GM18861 (cell line): ENCODE results near the gene TMEM190.

Experiments used
- ATAC-seq: cut with Tn5 transposase; IDR thresholded peaks from one replicate; pipeline ENCODE4 v1.9.1; 2021; ENCODE audit not compliant: unreplicated experiment

Gene TMEM190

DNA sequence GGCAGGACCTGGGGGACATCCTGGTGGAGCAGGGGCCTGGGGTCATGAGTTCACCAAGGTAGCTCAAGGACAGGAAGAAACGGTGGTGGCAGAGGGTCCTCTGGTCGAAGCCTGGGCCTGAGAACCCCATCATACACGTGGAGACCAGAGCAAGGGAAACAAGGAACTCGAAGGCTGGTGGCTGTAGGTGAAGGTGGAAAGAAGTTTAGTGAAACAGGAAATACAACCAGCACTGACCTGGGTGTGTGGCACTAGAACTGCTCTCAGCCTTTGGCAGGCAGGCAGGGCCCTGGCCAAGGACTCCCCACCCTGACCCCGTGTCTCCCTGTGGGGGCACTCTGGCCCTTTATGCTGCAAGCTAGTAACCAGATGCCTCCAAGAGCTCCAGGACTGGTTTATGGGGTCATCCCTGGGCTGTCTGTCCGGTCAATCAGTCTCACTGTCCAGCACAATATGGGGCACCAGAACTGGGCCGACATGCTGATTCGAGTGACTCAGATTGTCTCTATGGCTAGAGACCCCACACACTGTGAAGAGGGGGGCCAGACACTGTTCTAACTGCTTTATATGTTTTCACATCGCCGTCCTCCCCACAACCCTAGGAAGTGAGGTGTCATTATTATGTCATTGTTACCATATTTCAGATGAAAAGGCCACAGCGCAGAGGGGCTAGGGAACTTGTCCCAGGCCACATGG, 25.9 kb upstream of the TMEM190 start:
- ATAC-seq: no peak

GRCh38 chr19:55352040-55352439, 24.6 kb upstream of the TMEM190 start:
- no peak for ATAC-seq

DNA sequence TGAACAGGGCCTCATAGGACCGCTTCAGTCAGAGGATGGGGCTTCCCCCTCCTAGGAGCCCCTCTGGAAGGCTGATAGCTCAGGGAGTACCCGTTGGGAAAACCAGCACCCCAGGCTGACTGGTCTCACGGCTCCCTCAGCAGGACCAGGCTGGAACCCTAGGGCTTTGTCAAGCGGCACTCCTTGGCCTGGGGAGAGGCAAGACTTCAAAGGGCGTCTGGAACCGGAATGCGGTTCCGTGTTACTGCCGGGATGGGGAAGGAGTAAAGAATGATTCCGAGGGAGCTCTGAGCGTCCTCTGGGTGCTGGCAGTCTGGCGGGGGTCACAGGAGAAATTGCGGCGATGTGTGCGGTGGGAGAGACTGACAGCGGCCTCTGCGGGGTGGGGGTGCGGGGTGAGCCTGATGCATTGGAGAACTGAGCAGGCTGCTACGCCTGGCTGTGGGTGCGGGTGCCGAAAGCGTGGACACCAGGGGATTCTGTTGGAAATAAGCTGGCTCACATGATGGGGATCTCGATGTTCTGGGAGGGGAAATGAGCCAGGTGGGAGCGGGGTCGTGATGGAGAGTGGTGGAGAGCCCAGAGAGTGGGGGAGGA, 24.0 kb upstream of the TMEM190 start:
- ATAC-seq: no peak

DNA sequence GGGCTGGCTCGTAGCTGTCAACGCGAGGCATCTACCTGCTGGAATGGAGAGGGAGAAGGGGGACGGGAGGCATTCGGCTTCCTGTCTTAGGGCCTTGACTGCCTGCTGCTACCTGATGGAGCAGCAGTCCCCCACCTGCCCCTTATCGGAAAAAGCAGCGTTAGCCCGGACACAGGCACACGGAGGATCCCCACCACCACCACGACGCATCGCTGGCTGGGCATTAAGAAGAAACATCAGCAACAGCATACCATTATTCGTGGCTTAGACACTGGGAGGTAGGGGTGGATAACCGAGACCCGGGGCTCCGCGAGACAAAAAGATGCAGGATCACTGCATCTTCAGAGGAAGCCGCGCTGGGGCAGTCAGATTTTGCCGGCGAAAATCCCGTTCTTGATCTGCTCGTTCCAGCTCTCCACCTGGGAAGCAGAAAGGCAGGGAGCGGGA, 23.2 kb upstream of the TMEM190 start:
- ATAC-seq: no peak

- ATAC-seq: no peak
Observed at GRCh38 chr19:55353803-55354697, 22.6 kb upstream of the TMEM190 start.

GRCh38 chr19:55354698-55355212, 21.9 kb upstream of the TMEM190 start, which contains the start of gene COX6B2:
COX6B2 (minus strand) TSS chr19:55354719; CDS start chr19:55354521, 198 bp downstream.
- no peak for ATAC-seq

DNA sequence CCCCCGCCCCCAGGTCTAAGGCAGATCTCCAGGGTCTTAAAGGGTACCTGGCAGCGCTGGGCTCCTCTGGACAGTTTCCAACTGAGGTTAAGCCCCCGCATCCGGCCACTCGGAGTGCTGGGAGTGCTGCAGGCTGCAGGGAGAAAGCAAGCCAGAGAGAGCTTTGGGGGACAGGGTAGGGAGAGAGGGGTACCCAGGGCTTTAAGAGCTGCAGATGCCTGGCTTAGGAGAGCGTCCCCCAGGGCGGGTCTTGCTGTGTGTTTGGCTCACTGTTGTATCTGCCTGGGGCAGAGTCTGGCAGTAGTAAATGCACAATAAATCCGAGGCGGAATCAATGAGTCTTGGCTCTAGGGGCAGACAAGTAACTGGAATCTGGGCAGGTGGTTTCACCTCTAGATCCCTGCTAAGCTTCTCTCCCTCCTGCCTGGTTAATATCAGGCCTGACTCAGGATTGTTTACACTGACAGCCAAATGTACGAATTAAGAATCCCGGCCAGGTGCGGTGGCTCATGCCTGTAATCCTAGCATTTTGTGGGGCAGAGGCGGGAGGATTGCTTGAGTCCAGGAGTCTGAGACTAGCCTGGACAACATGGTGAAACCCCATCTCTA, 21.3 kb upstream of the TMEM190 start:
- ATAC-seq: no peak

DNA sequence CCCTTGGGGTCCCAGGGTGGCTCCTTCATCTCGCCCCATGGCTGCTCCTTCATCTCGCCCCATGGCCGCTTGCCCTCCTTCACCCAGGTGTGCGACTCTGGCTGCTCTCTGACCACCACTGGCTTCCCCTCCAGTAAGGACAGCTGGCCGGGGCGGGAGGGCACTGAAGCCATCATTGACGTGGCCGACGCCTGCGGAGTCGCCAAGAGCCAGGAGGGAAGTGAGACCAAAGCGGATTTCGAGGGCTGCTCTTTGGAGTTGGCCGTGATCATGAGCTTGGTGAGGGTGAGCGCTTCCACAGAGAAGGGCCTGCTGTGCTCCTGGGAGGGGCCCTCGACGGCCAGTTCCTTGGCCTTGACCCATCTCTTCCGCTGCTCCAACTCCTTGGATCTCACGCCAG, 18.1 kb upstream of the TMEM190 start:
- no peak for ATAC-seq

DNA sequence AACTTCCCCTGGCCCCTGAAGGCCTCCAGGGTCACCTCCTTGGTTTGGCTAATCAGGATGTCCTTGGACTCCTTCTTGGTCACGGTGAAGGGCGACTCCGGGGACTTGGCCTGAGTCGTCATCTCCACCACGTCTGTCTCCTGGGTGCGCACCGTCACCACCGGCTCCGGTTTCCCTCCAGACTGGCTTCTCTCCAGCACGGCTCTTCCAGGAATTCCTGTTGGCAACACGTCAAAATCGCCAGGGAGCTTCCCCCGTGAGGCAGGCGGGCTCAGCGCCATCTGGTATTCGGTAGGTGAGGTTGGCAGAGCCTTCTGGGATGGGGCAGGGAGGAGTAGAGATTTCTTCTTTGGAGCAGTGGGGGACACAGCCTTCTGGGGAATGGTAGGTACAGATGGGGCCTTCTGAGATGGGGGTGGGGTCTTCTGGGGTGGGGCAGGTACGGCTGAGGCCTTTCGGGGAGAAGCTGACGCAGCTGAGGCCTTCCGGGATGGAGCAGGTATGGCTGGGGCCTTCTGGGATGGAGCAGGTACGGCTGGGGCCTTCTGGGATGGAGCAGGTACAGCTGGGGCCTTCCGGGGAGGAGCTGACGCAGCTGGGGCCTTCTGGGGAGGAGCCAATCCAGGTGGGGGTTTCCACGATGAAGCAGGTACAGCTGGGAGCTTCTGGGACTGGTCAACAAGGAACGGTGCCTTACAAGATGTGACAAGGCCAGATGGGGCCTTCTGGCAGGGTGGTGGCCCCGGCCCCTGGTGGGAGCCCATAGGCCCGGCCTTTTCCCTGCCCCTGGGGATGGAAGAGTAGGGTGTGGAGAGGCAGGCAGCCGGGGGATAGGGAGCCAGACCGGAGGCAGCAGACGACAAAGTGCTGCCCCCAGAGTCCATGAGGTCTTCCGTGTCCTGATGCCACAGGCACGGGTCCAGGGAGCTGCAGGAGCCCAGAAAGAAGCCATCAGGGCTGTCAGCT, 17.4 kb upstream of the TMEM190 start:
- ATAC-seq: no peak

- ATAC-seq: no peak
Observed at GRCh38 chr19:55360902-55361301, 15.7 kb upstream of the TMEM190 start.

- ATAC-seq: no peak
Observed at GRCh38 chr19:55362174-55362989, 14.2 kb upstream of the TMEM190 start.

DNA sequence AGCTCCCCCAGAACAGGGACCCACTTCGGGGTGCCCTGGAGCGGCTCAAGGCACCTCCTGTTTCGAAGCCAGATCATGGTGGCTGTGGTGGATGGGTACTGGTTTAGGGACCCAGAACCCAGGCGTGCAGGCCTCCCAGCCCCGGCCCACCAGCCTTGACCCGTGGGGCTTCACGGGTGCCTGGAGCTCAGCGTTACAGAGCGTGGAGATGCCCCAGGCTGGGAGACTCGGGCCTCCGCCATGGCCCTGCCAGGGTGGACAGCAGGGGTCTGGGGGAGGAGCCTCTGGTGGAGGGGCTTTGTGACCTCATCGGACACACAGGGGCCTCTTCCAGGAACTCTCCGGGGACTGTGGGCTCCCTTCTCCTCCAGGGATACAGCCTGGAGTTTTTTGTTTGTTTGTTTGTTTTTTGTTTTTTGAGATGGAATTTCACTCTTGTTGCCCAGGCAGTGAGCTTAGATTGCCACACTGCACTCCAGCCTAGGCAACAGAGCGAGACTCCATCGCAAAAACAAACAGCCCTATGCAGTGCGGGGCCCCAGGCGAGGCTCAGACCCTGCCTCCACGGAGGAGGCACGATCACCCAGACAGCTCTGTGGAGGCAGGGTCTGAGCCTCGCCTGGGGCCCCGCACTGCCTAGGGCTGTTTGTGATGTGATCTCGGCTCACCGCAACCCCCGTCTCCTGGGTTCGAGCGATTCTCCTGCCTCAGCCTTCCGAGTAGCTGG, 13.5 kb upstream of the TMEM190 start, which contains the start of gene GARIN5B:
Gene GARIN5B, minus strand, starts transcription at position 271 of the 727 bp plus-strand sequence. Its CDS starts 194 bp downstream, at position 77.
- ATAC-seq: no peak

DNA sequence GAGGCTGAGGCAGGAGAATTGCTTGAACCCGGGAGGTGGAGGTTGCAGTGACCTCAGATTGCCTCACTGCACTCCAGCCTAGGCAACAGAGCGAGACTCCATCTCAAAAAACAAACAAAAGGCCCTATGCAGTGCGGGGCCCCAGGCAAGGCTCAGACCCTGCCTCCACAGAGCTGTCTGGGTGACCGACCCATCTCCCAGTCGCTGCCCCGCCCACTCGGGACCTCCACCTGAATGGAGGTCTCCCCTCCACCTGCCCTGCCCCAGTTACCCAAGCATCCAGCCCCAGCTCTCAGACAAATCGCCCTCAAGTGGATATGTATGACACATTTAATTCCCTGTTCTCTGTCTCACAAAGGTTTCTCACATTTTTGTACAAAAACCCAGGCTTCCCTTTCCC, 11.4 kb upstream of the TMEM190 start:
- no peak for ATAC-seq

DNA sequence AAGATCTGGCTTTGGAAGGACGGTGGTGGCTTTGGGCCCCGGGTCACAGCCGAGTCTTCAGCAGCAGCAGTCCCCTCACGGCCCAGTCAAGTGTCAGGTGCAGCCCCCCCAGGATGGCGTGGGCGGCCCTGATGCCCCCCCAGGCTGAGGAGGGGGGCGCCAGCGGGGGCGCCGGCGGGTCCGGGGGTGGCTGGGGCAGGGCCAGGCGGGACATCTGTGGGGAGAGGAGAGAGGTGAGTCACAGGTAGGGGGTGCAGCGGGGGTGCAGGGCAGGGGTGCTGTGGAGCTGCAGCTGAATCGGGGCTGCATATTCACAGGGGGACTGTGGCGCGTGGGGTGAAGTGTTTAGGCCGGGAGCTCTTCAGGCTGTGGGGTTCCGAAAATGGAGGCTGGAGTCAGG, 10.7 kb upstream of the TMEM190 start:
- no peak for ATAC-seq

GRCh38 chr19:55366790-55367189, 9.8 kb upstream of the TMEM190 start:
- no peak for ATAC-seq

DNA sequence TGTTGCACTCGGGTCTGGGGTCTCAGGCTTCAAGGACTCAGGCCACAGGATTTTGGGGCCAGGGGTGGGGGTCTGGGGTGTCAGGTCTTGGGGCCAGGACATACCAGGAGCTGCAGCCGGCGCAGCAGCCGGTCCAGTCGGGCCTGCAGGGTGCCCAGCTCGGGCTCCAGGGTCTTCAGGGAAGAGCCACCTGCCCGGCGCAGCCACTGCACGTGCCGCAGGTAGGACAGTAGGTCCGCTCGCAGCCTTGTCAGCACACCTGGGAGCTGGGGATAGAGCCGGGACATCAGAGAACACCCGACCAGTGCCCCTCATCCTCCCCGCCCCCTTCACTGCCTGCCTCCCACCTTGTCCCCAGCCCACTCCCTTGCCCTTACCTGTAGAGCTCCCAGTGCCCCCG, 8.5 kb upstream of the TMEM190 start:
- no peak for ATAC-seq

DNA sequence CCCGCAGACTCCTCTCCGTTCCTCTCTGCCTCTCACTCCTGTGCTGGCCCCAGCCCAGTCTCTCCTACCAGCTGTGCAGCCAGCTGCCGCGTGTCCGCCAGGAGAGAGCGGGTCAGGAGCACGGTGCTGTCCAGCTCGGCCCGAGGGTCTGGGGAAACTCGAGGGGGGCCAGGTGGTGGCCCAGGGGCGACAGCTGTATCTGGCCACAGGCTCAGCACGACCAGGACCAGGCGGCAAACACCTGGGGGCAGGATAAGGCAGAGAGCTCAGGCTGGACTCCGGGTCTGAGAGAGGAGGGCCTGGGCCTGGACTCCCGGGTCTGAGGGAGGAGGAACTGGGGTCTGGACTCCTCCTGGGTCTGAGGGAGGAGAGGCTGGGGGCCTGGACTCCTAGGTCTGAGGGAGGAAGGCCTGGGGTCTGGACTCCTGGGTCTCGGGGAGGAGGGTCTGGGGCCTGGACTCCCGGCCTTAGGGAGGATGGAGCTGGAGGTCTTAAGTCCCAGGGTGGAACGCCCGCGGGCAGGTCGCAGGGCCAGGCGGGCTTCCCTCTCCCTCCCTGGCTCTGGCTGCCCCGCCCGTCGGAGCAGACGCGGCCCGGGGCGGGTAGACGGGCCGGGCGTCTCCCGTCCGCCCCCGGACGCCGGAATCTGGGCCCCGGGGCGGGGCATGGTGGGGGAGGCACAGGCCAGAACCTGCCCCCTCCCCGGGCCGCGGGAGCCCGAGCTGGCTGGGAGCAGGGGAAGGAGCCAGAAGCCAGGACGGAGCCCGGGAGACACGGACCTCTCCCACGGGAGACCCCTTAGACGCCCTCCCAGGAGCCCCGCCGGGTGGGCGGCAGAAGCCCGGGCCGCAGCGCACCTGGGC, 7.7 kb upstream of the TMEM190 start:
- ATAC-seq: no peak
